Measurements from ENCODE around the gene CCDC157.
A peak's percentile ranks its signal among the peaks of the same experiment; 100 is the strongest.

CCDC157 gene

DNA sequence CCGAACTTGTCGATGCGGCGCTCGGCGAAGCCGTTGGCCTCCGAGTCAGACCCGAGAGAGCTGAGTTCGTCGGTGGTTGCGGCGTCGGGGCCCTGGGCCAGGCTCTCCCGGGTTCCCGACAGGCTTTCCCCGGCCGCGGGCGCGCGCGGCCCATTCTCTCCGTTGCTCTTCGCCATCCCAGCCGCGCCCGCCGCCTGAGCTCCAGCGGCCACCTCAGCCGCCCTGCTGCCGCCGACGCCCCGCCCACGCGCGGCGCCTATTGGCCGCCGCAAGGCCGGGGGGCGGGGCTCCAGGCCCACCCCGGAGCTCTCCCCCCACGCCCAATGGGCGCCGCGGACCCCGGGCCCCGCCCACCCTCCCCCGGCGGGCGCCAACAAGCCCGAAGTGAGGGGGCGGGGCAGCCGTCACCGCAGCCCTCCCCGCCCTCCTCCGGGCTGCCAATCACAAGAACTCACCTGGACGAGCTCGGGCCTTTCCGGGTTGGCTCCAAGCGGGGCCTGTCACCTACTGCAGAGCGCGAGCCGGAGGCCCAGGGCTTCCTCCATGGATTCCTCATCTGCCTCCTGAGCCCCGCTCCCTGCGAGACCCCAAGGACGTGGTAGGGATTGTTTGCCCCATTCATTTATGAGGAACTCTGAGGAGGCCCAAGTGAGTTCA lies 30.0 kb upstream of the CCDC157 start, which contains the start of gene TBC1D10A:
Gene TBC1D10A (minus strand): TSS at position 236 of the 657 bp plus-strand sequence. CDS start 60 bp downstream, at position 176.
- peak; percentile 82 for DNase-seq (ENCODE audit: low read depth in 1 of 2, low spot score in 1 of 2)
- Histone ChIP-seq H3K27me3 (ENCODE audit: insufficient read depth, poor library complexity, severe bottlenecking) (no peaks in the 10 kb centered on the region), H3K4me3 (replicated peaks; ENCODE audit: insufficient read depth, low read length) (peak within 1 kb of the TSS; percentile 83), H3K27ac (replicated peaks) (peak within 1 kb of the TSS; percentile 65)
- TF ChIP-seq POLR2AphosphoS5 (IDR thresholded peaks at IDR 0.05; ENCODE audit: low read depth) (no peak), GABPA (IDR thresholded peaks at IDR 0.05; ENCODE audit: low read depth) (no peak), SPI1 (IDR thresholded peaks at IDR 0.05; ENCODE audit: borderline replicate concordance, low read depth) (no peak)
- TF ChIP-seq, protein P1, sequence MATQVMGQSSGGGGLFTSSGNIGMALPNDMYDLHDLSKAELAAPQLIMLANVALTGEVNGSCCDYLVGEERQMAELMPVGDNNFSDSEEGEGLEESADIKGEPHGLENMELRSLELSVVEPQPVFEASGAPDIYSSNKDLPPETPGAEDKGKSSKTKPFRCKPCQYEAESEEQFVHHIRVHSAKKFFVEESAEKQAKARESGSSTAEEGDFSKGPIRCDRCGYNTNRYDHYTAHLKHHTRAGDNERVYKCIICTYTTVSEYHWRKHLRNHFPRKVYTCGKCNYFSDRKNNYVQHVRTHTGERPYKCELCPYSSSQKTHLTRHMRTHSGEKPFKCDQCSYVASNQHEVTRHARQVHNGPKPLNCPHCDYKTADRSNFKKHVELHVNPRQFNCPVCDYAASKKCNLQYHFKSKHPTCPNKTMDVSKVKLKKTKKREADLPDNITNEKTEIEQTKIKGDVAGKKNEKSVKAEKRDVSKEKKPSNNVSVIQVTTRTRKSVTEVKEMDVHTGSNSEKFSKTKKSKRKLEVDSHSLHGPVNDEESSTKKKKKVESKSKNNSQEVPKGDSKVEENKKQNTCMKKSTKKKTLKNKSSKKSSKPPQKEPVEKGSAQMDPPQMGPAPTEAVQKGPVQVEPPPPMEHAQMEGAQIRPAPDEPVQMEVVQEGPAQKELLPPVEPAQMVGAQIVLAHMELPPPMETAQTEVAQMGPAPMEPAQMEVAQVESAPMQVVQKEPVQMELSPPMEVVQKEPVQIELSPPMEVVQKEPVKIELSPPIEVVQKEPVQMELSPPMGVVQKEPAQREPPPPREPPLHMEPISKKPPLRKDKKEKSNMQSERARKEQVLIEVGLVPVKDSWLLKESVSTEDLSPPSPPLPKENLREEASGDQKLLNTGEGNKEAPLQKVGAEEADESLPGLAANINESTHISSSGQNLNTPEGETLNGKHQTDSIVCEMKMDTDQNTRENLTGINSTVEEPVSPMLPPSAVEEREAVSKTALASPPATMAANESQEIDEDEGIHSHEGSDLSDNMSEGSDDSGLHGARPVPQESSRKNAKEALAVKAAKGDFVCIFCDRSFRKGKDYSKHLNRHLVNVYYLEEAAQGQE (IDR thresholded peaks at IDR 0.05; ENCODE audit: insufficient replicate concordance, low read depth): no peak
- TF ChIP-seq, protein P2, sequence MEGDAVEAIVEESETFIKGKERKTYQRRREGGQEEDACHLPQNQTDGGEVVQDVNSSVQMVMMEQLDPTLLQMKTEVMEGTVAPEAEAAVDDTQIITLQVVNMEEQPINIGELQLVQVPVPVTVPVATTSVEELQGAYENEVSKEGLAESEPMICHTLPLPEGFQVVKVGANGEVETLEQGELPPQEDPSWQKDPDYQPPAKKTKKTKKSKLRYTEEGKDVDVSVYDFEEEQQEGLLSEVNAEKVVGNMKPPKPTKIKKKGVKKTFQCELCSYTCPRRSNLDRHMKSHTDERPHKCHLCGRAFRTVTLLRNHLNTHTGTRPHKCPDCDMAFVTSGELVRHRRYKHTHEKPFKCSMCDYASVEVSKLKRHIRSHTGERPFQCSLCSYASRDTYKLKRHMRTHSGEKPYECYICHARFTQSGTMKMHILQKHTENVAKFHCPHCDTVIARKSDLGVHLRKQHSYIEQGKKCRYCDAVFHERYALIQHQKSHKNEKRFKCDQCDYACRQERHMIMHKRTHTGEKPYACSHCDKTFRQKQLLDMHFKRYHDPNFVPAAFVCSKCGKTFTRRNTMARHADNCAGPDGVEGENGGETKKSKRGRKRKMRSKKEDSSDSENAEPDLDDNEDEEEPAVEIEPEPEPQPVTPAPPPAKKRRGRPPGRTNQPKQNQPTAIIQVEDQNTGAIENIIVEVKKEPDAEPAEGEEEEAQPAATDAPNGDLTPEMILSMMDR (IDR thresholded peaks at IDR 0.05; ENCODE audit: insufficient read depth, low read length): no peak

DNA sequence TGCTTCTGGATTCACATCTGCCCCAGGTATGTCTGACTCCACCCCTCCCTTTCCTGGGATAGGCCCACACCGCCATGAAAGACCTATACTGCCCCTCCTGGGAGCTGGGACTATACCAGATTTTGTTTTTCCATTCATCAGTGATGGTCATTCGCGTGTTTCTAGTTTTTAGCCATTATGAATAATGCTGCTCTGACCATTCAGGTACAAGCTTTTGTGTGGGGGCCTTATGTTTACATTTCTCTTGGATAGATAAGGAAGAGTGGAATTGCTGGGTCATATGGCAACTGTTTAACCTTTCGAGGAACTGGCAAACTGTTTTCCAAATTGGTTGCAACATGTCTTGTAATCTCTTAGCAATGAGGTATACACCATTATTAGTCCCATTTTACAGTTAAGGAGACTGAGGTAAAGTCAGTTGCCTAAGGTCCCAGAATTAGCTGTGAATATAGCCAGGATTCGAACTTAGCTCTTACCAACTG lies 28.9 kb upstream of the CCDC157 start:
- Histone ChIP-seq H3K4me3 (replicated peaks; ENCODE audit: insufficient read depth, low read length) (no peak overlapping the region), H3K27me3 (ENCODE audit: insufficient read depth, poor library complexity, severe bottlenecking) (no peaks in the 10 kb centered on the region), H3K27ac (replicated peaks) (no peak overlapping the region)
- no peak for DNase-seq (ENCODE audit: low read depth in 1 of 2, low spot score in 1 of 2)
- no peak for TF ChIP-seq POLR2AphosphoS5 (IDR thresholded peaks at IDR 0.05; ENCODE audit: low read depth)

GRCh38 chr22:30328466-30329049 lies 28.2 kb upstream of the CCDC157 start:
- Histone ChIP-seq H3K27ac (replicated peaks) (no peak overlapping the region), H3K27me3 (ENCODE audit: insufficient read depth, poor library complexity, severe bottlenecking) (no peaks in the 10 kb centered on the region), H3K4me3 (replicated peaks; ENCODE audit: insufficient read depth, low read length) (no peak overlapping the region)
- DNase-seq (ENCODE audit: low read depth in 1 of 2, low spot score in 1 of 2): no peak
- TF ChIP-seq GABPA (IDR thresholded peaks at IDR 0.05; ENCODE audit: low read depth) (no peak), SPI1 (IDR thresholded peaks at IDR 0.05; ENCODE audit: borderline replicate concordance, low read depth) (no peak), POLR2AphosphoS5 (IDR thresholded peaks at IDR 0.05; ENCODE audit: low read depth) (no peak)
- TF ChIP-seq, protein P2 (IDR thresholded peaks at IDR 0.05; ENCODE audit: insufficient read depth, low read length): no peak
- TF ChIP-seq, protein P1 (IDR thresholded peaks at IDR 0.05; ENCODE audit: insufficient replicate concordance, low read depth): no peak

DNA sequence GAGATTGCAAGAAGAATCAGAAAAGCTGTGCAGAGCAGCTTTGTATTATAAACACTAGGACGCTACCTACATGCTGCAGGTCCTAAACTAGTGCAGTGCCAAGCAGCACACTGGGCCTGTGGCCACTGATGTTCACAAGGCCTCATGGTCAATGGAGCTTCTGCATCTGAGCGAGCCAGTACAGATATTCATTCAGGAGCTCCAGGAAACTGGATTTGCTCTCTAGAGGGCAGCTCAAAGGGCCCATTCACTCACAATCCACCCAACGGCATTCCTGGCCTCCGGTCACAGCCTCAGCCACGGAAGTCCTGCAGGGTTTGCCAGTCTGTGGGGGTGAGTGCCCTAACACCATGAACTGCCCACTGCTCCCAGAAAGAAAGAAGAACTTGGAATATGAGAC lies 24.3 kb upstream of the CCDC157 start:
- no peak for DNase-seq (ENCODE audit: low read depth in 1 of 2, low spot score in 1 of 2)
- no peak overlapping the region for H3K27ac ChIP-seq (replicated peaks)
- TF ChIP-seq, protein P1 (IDR thresholded peaks at IDR 0.05; ENCODE audit: insufficient replicate concordance, low read depth): no peak
- TF ChIP-seq GABPA (IDR thresholded peaks at IDR 0.05; ENCODE audit: low read depth): no peak
- TF ChIP-seq POLR2AphosphoS5 (IDR thresholded peaks at IDR 0.05; ENCODE audit: low read depth): no peak
- no peak for TF ChIP-seq SPI1 (IDR thresholded peaks at IDR 0.05; ENCODE audit: borderline replicate concordance, low read depth)
- TF ChIP-seq, protein P2 (IDR thresholded peaks at IDR 0.05; ENCODE audit: insufficient read depth, low read length): no peak
- H3K27me3 ChIP-seq (ENCODE audit: insufficient read depth, poor library complexity, severe bottlenecking): no peaks in the 10 kb centered on the region
- no peak overlapping the region for H3K4me3 ChIP-seq (replicated peaks; ENCODE audit: insufficient read depth, low read length)
